ENCODE data around the gene TCHHL1.

DNA sequence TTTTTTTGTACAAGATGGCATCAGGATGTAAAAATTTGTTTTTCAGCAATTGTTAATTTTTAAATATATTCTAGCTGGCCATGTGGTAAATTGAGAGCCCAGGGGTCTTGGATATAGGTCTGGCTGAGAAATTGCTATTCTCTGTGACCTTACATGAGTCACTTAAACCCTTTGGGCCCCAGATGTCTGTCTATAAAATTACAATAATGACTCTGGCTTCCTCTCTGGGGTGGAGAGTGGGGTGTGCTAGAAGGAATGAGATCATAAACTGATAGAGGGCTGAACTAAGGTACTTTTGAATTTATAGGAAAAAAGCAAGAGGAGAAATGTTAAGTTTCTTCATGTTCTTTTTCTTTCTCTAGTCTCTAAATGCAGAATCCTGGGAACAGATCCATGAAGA is 38.8 kb upstream of the TCHHL1 start:
- TF ChIP-seq BHLHE40 (IDR thresholded peaks at IDR 0.05; ENCODE audit: low read length) (no peak), ZNF253 (CRISPR knock-in tag; conservative IDR thresholded peaks at IDR 0.05) (no peak), MTA2 (IDR thresholded peaks at IDR 0.05; ENCODE audit: low read depth) (no peak), THAP12 (CRISPR knock-in tag; IDR thresholded peaks at IDR 0.05) (no peak), ZFP1 (CRISPR knock-in tag; IDR thresholded peaks at IDR 0.05) (no peak), NR2C1 (IDR thresholded peaks at IDR 0.05) (no peak), NR2C1 (tag; IDR thresholded peaks at IDR 0.05) (no peak), AFF4 (CRISPR knock-in tag; IDR thresholded peaks at IDR 0.05) (no peak), SIRT6 (IDR thresholded peaks at IDR 0.05; ENCODE audit: low read depth, low read length) (no peak), POLR2A (conservative IDR thresholded peaks at IDR 0.05) (no peak)
- TF ChIP-seq, protein P1, sequence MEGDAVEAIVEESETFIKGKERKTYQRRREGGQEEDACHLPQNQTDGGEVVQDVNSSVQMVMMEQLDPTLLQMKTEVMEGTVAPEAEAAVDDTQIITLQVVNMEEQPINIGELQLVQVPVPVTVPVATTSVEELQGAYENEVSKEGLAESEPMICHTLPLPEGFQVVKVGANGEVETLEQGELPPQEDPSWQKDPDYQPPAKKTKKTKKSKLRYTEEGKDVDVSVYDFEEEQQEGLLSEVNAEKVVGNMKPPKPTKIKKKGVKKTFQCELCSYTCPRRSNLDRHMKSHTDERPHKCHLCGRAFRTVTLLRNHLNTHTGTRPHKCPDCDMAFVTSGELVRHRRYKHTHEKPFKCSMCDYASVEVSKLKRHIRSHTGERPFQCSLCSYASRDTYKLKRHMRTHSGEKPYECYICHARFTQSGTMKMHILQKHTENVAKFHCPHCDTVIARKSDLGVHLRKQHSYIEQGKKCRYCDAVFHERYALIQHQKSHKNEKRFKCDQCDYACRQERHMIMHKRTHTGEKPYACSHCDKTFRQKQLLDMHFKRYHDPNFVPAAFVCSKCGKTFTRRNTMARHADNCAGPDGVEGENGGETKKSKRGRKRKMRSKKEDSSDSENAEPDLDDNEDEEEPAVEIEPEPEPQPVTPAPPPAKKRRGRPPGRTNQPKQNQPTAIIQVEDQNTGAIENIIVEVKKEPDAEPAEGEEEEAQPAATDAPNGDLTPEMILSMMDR (IDR thresholded peaks at IDR 0.05 in 2 of 3, conservative IDR thresholded peaks at IDR 0.05 in 1 of 3; ENCODE audit: insufficient read depth in 2 of 3, low read depth in 1 of 3, low read length in 3 of 3), result no peak
